Hematopoietic multipotent progenitor cell treated with erythropoietin and hydrocortisone succinate and interleukin-3 and kit ligand, for 8 days (in vitro differentiated cells): ENCODE data around the gene VNN1.
"Not testable (repeated sequence)": the region's sequence is repeated elsewhere in the genome, so short reads cannot be mapped to it uniquely, and the experiment has no call there.

Source experiments
- DNase-seq: peaks from one replicate; pipeline ENCODE4 v3.0.0-alpha.2; 2015

VNN1 gene

GRCh38 chr6:132725471-132725870 is 11.6 kb upstream of the VNN1 start:
- no peak for DNase-seq

DNA sequence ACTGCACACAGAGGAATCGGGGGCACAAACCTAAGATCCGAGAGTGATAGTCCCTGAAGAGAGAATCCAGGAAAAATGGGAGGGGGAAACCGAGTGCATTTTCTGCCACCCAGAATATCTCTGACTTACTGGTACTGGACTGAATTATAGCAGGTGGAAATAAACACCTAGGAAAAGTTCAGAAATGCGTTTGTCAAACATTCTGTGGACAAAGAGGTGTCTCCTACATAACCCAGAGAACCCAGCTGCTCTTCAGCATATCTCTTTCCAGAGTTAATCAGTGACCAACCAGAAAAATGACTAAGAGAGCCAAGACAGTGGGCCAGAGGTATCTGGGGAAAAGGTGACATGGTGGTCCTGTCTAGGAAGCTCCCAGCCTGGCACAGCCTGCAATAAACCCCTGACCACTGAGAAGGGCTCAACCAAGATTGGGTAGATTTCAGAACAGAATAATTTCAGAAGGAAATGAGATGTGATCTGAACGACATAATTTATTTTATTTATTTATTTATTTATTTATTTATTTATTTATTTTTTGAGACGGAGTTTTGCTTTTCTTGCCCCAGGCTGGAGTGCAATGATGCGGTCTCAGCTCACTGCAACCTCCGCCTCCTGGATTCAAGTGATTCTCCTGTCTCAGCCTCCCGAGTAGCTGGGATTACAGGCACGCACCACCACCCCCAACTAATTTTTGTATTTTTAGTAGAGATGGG is 6.0 kb upstream of the VNN1 start:
- DNase-seq = no peak

- DNase-seq = no peak
Measured at GRCh38 chr6:132715881-132716637, 2.2 kb upstream of the VNN1 start.

DNA sequence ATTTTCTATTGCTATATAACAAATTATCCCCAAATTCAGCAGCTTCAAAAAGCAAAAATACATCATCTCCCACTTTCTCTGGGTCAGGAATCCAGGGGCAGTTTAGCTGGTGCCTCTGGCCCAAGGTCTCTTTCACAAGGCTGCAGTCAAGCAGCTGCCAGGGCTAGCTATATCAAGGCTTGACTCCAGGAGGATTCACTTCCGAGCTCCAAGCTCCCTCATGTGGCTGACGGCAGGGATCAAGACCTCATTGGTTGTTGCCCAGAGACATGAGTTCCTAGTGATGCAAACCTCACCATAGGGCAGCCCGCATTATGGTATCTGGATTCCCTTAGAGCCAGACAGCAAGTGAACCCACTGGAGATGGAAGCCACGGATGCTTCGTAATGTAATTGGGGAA is 1.3 kb upstream of the VNN1 start:
- DNase-seq = no peak

GRCh38 chr6:132714160-132714559 is 305 bp upstream of the VNN1 start:
- DNase-seq = no peak

- no peak for DNase-seq
Measured at GRCh38 chr6:132712366-132712765, 1.5 kb downstream of the VNN1 start.

DNA sequence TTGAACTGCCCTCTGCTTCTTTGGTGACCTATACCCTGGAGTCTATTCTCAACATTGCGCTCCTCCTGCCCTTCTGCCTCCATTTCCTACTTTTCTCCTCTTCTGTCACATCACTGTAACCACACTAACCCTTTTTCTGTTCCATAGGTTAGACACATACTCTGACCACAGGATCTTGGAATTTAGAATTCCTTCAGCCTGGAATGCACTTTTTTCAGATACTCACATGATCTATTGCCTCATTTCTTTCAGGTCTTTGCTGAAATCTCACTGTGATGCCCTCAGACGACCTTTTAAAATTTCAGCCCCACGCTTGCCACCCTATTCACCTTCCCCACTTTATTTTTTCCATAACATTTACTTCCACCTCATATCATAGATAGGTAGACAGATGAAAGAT is 5.1 kb downstream of the VNN1 start:
- DNase-seq = no peak

DNA sequence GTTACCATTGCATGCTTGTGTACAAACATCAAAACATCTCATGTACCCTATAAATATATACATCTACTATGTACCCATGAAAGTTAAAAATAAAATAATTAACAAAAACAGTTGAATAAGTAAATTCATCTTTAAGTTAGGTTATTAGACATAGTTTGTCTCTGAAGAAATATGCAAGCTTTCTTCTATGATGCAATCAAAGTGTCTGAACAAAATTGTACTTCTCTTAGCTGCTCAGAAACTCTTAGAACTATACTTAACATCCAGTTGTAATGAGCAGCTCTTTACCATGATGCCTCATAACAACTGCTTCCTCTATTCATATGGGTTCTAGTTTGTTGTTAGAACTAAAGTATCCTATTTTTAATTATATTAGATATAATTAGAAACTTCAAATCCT is 5.9 kb downstream of the VNN1 start:
- no peak for DNase-seq

DNA sequence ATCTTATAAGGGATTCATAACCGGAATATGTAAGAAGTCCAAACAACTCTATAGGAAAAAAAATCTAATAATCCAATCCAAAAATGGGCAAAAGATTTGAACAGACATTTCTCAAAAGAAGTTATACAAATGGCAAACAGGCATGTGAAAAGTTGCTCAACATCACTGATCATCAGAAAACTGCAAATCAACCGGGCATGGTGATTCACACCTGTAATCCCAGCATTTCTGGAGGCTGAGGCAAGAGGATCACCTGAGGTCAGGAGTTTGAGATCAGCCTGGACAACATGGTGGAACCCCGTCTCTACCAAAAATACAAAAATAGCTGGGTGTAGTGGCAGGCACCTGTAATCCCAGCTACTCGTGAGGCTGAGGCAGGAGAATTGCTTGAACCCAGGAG is 7.1 kb downstream of the VNN1 start:
- DNase-seq = not testable (repeated sequence)

DNA sequence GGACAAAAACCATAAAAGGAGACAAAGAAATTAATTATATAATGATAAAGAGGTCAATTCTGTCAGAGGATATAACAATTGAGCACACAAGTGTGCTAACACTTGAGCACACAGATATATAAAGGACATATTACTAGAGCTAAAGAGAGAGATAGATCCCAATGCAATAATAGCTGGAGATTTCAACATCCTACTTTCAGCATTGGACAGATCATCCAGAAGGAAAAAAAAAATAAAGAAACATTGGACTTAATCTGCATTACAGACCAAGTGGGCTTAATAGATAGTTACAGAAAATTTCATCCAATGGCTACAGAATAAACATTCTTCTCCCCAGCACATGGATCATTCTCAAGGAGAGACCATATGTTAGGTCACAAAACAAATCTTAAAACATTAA is 9.9 kb downstream of the VNN1 start:
- no peak for DNase-seq

DNA sequence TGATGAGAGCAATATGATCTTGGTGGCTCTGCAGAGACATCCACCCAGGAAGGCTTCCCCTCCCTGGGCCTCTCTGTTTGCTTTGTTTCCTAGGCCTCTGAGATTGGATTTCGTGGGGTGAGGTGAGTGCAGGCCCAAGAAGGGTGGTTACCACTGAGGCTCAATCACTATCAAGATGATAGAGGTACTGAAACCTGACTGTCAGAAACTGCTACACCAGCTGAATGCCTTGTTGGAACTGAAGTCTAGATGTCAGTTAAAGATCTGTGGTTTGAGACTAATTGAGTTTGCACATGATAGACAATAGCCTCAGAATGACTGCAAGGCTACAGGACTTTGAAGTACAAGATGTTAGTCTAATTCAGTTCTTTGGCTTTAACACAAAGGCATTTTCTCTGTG is 15.2 kb downstream of the VNN1 start:
- no peak for DNase-seq

DNA sequence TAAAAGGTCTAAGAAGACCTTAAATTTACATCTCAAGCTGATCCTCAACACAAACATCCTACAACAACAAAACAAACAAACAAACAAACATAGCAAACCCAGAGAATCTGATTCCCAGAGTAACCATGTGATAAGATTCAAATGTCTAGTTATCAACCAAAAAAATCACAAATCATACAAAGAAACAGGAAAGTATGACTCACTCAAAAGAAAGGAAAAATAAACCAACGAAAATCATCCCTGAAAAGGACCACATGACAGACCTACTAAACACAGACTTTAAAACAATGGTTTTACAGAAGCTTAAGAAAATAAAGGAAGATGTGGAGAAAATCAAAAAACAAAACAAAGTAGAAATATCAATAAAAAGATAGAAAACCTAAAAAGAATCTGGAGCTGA is 18.1 kb downstream of the VNN1 start:
- no peak for DNase-seq

DNA sequence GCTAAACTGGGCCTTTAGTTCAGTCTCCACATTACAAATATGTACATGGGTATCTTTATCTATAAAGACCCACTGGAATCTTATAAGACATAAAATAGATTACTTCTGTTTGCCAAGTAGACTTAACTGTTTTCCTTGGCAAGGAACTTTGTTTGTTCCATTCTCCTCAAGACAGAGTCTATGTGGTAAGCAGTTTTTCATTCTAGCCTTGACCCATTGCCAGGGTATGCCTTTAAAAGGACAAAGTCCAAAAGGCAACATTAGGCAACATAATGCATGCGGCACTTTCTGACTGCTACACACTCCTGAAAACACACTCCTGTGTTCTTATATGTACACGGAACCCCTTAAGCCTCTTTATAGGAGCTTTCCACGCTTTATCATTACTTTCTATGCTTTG is 20.4 kb downstream of the VNN1 start:
- no peak for DNase-seq

- no peak for DNase-seq
Measured at GRCh38 chr6:132690678-132691077, 23.2 kb downstream of the VNN1 start.

DNA sequence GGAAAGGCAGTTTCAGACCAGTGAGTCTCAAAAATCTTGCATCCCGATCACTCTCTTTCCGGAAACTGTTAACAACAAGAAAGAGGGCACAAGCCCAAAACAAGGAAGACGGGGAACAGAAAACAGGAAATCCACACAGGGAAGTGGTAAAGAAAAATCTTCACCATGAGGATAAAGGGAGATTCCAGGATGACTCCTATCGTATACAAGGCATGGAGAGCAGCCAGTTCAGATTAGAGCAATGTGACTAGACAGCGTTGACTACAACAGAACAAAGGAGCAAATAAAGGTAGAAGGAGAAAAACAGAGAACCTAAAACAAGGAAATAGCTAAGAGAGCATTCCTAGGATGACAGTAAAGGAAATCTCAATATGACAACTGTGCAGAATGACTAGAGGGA is 26.5 kb downstream of the VNN1 start:
- no peak for DNase-seq

GRCh38 chr6:132686531-132686930 is 27.3 kb downstream of the VNN1 start:
- DNase-seq = no peak

DNA sequence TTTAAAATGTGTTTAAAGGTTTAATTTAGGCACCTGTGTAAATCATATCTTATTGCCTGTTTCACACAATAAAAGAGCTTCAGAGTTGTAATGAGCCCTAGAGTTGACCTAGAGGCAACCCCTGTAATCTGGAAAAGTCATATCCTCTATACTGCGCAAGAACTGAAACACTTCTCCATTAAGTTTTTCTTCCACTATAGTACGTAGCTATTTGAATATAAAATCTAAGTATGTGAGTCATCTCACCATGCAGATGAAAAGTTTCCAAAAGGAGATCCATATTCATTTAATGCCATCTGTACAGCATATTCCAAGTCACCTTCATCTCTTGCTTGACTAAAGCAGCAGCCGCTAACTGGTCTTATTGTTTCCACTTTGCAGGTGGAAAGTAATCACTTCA is 28.8 kb downstream of the VNN1 start:
- no peak for DNase-seq

DNA sequence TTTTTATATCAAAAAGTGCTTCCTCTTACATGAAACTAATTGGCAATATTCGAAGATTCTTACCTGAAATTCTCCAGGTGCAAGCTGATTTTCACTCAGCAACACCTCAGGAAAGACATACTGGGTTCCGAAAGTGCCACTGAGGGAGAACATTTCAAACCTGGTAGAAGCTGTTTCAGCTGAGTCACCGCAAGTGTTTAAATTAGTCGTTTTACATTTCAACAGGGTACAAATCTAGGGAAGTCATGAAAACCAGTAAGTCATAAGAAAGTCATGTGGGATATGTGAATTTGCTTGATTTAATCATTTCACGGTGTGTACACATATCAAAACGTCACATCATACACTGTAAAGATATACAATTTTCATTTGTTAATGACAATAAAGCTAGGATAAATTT is 29.6 kb downstream of the VNN1 start:
- DNase-seq = no peak

GRCh38 chr6:132683543-132683942 is 30.3 kb downstream of the VNN1 start:
- no peak for DNase-seq

GRCh38 chr6:132679094-132679493 is 34.8 kb downstream of the VNN1 start:
- not testable (repeated sequence) for DNase-seq

- DNase-seq = peak; percentile 3
Measured at GRCh38 chr6:132675749-132676148, 38.1 kb downstream of the VNN1 start.

DNA sequence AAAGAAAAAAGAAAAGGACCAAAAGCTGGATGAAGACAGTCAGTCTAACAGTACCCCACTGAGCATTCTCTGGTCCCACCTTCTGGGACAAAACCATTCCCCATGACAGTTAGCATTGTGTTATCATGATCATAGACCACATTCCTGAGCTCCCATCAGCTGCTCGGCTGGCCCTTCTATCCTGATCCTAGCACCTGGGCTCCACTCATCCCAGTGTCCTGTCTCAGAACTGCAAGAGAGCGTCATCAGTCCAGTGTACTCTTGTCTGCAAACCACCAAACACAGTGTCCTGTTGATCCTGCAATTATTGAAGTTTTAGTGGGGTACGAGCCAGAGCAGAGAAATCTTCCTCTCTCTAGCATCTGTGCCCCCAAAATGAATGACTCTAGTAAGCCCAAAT is 38.9 kb downstream of the VNN1 start:
- DNase-seq = no peak

DNA sequence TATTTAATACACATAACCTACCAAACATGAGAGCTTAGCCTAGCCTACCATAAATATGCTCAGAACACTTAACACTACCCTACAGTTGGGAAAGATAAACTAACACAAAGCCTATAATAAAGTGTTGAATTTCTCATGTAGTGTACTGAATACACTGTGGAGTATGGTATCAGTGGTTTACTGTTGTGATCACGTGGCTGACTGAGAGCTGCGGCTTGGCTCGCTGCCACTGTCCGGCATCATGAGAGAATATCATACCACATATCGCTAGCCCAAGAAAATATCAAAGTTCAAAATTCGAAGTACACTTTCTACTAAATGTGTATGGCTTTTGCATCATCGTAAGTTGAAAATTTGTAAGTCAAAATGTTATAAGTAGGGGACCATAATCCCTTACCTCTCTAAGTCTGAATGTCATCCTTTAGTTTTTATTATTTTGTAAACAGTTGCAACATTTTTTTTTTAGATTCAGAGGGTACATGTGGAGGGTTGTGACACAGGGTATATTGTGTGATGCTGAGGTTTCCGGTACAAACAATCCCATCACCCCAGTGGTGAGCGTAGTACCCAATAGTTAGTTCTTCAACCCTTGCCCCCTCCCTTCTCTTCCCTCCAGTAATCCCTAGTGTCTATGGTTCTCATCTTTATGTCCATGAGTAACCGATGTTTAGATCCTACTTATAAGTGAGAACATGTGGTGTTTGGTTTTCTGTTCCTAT is 40.3 kb downstream of the VNN1 start:
- peak; percentile 45 for DNase-seq

- DNase-seq = no peak
Measured at GRCh38 chr6:132671295-132671694, 42.6 kb downstream of the VNN1 start.
